Peyer's patch (tissue), 4 donors: ENCODE data around the gene ZBTB46.
"Not testable (repeated sequence)": the region's sequence is repeated elsewhere in the genome, so short reads cannot be mapped to it uniquely, and the experiment has no call there.

ENCODE experiments used
- POLR2A ChIP-seq, 2 donors: fragments of 450-650 bp; IDR thresholded peaks; one replicate each; pipeline ENCODE4 v1.5.1; 2017; ENCODE audit warnings: antibody characterized with exemption in 2 of 2, mild to moderate bottlenecking in 2 of 2, moderate library complexity in 2 of 2
- TF ChIP-seq, protein P1 (sequence below), 6 experiments: fragments of 450-650 bp in 4 of 6; fragments of 200-600 bp in 2 of 6; sonication (generic) in 1 of 6; IDR thresholded peaks; one replicate each; pipeline ENCODE4 v1.5.1; 2017 to 2019; ENCODE audit warnings: antibody characterized with exemption in 6 of 6, mild to moderate bottlenecking in 3 of 6, moderate library complexity in 1 of 6

DNA sequence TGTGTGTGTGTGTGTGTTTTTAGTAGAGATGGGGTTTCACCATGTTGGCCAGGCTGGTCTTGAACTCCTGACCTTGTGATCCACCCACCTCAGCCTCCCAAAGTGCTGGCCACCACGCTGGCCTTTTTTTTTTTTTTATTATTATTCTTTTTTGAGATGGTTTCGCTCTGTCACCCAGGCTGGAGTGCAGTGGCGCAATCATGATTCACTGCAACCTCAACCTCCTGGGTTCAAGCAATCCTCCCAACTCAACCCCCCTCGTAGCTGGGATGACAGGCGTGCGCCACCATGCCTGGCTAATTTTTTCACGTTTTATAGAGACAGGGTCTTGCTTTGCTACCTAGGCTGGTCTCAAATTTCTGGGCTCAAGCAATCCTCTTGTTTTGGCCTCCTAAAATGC is 43.2 kb upstream of the ZBTB46 start:
- TF ChIP-seq, protein P1, sequence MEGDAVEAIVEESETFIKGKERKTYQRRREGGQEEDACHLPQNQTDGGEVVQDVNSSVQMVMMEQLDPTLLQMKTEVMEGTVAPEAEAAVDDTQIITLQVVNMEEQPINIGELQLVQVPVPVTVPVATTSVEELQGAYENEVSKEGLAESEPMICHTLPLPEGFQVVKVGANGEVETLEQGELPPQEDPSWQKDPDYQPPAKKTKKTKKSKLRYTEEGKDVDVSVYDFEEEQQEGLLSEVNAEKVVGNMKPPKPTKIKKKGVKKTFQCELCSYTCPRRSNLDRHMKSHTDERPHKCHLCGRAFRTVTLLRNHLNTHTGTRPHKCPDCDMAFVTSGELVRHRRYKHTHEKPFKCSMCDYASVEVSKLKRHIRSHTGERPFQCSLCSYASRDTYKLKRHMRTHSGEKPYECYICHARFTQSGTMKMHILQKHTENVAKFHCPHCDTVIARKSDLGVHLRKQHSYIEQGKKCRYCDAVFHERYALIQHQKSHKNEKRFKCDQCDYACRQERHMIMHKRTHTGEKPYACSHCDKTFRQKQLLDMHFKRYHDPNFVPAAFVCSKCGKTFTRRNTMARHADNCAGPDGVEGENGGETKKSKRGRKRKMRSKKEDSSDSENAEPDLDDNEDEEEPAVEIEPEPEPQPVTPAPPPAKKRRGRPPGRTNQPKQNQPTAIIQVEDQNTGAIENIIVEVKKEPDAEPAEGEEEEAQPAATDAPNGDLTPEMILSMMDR (IDR thresholded peaks at IDR 0.05), result not testable (repeated sequence)
- TF ChIP-seq POLR2A (IDR thresholded peaks at IDR 0.05), result not testable (repeated sequence)
